GM21619 (cell line): ENCODE results near the gene RANBP17.
"Not testable (repeated sequence)": the region's sequence is repeated elsewhere in the genome, so short reads cannot be mapped to it uniquely, and the experiment has no call there.

Experiments
- ATAC-seq: cut with Tn5 transposase; IDR thresholded peaks from one replicate; pipeline ENCODE4 v1.9.1; 2021; ENCODE audit not compliant: unreplicated experiment

The RANBP17 gene

GRCh38 chr5:170865622-170866021, 3.8 kb downstream of the RANBP17 start:
- peak; percentile 71 for ATAC-seq

DNA sequence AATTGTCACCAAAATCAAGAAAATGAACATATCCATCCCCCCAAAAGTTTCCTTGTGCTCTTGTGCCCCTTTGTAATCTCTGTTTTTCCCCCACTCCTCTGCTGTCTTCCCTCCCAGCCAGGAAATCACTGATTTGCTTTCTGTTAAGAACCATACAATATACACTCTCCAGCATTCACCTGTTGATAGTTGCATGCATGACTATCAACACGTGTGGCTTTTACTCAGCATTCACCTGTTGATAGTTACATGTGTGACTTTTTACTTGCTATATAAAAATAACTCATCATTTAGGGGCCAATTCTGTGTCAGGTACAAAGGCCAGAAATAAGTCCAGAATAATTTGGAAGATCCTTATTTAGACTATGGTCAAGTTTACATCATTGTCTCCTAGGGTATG, 6.0 kb downstream of the RANBP17 start:
- no peak for ATAC-seq

GRCh38 chr5:170870390-170870789, 8.6 kb downstream of the RANBP17 start:
- ATAC-seq: not testable (repeated sequence)

DNA sequence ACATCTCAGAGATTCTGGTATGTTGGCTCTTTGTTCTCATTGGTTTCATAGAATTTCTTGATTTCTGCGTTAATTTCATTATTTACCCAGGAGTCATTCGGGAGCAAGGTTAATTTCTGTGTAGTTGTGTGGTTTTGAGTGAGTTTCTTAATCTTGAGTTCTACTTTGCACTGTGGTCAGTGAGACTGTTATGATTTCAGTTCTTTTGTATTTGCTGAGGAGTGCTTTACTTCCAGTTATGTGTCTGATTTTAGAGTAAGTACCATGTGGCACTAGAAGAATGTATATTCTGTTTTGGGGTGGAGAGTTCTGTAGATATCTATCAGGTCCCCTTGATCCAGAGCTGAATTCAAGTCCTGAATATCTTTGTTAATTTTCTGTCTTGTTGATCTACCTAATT, 12.2 kb downstream of the RANBP17 start:
- ATAC-seq: no peak

- no peak for ATAC-seq
Measured at GRCh38 chr5:170875811-170876210, 14.0 kb downstream of the RANBP17 start.

- no peak for ATAC-seq
Measured at GRCh38 chr5:170880084-170880483, 18.3 kb downstream of the RANBP17 start.

DNA sequence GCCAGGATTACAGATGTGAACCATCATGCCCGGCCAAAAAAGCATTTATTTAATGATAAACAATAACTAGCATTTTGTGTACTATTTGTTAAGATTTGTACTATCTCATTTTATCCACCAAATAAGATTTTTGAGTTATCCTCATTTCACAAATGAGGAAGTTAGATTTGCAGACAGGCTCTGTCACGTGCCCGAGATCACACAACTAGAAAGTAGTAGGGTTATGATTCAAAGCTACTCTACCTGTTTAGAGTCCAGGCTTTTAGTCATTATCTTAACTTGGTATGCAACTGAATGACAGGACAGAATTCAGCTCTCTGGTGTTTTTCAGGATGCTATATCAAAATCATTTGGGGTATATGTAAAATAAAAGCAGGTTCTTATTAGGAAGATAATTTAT, 20.5 kb downstream of the RANBP17 start:
- ATAC-seq: no peak

DNA sequence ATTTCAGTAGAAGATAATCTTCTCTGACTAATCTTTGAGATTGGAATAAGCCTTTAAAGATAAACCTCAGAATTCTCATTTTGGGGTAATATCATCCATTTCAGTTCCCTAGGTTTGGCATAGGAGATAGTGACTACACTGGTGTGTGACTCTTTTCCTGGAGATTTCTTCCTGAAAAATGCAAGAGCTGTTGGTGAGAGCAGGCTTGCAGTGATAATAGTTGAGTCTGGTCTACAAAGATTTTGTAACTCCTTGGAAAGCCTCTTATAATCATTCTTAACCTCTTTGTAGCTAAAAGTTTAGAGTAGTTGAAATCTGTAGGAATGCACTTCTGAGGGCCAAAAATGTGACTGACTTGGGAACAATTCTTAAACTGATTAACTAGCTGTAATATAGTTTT, 23.4 kb downstream of the RANBP17 start:
- ATAC-seq: no peak

DNA sequence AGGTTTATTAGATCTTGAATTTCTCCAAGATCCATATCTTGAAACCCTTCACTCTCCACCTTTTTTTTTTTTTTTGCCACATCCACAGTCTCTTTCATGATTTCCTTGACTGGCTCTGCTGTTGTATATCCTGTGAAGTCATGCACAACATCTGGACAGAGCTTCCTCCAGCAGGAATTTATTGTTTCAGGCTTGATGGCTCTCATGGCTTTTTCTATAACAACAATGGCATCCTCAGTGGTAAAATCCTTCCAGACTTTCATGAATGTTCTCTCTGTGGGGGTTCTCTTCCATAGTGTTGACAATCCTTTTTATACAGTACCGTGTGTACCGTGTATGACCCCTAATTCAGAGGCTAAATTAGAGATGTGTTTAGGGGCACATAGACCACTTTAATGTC, 24.0 kb downstream of the RANBP17 start:
- ATAC-seq: no peak

- ATAC-seq: no peak
Measured at GRCh38 chr5:170886210-170886894, 24.5 kb downstream of the RANBP17 start.

GRCh38 chr5:170892196-170892595, 30.4 kb downstream of the RANBP17 start:
- ATAC-seq: no peak

GRCh38 chr5:170894665-170895064, 32.8 kb downstream of the RANBP17 start:
- no peak for ATAC-seq

DNA sequence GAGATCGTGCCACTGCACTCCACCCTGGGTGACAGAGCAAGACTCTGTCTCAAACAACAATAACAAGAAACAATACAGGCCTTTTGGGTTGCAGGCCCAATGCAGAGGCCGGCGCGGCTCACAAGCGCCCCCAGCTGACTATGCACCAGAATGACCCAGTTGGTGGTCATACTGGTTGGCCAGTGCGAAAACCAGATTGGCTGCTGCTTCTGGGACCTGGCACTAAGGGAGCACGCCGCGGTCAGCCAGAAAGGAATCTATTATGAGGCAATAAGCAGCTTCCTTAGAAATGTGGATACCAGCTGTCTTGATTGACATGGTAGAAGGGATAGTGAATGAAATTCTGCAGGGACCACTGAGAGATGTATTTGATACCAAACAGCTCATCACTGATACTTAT, 35.0 kb downstream of the RANBP17 start:
- no peak for ATAC-seq

DNA sequence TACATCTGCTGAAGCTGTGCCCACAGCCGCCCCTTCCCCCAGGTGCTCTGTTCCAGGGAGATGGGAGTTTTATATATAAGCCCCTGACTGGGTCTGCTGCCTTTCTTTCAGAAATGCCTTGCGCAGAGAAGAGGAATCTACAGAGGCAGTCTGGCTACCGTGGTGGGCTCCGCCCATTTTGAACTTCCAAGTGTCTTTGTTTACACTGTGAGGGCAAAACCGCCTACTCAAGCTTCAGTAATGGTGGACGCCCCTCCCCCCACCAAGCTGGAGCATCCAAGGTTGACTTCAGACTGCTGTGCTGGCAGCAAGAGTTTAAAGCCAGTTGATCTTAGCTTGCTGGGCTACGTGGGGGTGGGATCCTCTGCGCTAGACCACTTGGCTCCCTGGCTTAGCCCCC, 41.3 kb downstream of the RANBP17 start:
- ATAC-seq: no peak

DNA sequence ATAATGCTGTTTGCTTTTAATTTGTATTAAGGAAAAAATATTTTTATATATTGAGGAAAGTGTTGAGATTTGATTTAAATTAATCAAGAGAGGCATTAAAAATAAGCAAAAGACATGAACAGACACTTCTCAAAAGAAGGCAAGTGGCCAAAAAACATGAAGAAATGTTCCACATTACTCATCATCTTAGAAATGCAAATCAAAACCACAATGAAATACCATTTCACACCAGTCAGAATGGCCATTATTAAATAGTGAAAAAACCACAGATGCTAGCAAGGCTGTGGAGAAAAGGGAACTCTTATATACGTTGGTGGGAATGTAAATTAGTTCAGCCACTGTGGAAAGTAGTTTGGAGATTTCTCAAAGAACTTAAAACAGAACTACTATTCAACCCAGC, 45.9 kb downstream of the RANBP17 start:
- ATAC-seq: no peak

- no peak for ATAC-seq
Measured at GRCh38 chr5:170913573-170913972, 51.8 kb downstream of the RANBP17 start.

DNA sequence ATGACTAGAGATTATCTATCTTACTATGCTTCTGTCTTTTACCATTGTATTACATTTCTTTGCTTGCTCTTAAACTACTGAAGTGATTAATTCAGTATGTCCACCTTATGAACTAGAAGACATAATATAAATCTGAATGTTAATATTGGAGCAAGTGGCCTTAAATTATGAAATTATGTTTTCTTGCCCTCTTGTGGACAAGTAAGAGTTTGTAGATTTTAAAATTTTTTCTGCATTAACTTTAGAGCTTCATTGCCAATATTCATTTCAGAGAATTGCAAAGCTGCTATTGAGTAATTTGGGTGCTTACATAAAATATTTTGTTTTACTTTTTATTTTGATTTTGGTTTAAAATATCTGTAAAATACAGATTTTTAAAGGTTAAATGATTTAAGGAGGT, 55.3 kb downstream of the RANBP17 start:
- no peak for ATAC-seq

DNA sequence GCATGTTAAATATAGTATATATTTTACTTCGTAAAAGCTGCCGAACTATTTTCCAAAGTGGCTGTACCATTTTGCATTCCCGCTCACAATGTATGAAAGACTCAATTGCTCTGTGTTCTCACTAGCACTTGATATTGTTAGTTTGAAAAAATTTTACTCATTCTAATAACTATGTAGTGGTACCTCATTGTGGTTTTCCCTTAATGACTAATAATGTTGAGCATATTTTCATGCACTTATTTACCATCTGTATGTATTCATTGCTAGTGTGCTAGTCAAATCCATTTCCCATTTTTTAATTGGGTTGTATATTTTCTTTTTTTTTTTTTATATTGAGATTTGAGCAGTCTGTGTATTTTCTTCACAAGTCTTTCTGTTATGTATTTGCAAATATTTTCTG, 58.4 kb downstream of the RANBP17 start:
- ATAC-seq: no peak

DNA sequence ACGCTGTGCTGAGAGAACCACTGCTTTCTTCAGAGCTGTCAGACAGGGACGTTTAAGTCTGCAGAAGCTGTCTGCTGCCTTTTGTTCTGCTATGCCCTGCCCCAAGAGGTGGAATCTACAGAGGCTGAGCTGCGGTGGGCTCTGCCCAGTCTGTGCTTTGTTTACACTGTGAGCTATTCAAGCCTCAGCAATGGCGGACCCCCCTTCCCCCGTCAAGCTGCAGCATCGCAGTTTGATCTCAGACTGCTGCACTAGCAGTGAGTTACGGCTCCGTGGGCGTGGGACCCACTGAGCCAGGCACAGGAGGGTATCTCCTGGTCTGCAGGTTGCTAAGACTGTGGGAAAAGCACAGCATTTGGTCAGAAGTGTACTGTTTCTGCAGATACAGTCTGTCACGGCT, 60.5 kb downstream of the RANBP17 start:
- ATAC-seq: not testable (repeated sequence)

- ATAC-seq: no peak
Measured at GRCh38 chr5:170923910-170924620, 62.2 kb downstream of the RANBP17 start.

DNA sequence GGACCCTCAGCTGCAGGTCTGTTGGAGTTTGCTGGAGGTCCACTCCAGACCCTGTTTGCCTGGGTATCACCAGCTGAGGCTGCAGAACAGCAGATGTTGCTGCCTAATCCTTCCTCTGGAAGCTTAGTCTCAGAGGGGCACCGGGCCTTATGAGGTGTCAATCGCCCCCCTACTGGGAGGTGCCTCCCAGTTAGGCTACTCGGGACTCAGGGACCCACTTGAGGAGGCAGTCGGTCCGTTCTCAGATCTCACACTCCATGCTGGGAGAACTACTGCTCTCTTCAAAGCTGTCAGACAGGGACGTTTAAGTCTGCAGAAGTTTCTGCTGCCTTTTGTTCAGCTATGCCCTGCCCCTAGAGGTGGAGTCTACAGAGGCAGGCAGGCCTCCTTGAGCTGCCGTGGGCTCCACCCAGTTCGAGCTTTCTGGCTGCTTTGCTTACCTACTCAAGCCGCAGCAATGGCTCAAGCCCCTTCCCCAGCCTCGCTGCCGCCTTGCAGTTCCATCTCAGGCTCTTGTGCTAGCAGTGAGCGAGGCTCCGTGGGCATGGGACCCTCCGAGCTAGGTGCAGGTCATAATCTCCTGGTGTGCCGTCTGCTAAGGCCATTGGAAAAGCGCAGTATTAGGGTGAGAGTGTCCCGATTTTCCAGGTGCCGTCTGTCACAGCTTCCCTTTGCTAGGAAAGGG, 73.9 kb downstream of the RANBP17 start:
- ATAC-seq: not testable (repeated sequence)

DNA sequence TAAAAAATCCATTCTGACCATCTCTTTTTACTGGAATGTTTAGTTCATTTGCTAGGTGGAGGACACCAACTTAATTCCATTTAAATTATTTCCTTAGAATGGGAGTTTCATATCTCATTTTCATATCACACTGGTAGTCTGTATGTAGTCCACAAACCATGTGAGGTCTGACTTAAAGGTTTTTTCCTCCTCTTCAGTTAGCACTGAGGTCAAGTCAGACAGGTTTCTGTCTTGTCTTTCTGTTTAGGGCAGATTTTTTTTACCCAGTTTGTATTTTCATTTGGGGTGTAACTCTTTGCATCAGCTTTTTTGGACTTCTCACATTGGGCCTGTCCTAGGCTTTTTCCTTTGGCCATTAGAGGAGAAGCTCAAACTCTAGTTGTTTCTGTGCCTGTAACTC, 75.3 kb downstream of the RANBP17 start:
- ATAC-seq: no peak
